KOPT-K1 (cell line): ENCODE measurements around the gene RPS10.
A peak's percentile ranks its signal among the peaks of the same experiment; 100 is the strongest.

Source experiments
- H3K27ac ChIP-seq: fragments of 200-600 bp; sonication (generic); 2 replicates; pipeline ENCODE4 v1.5.1; 2016; ENCODE audit warnings: antibody characterized with exemption, mild to moderate bottlenecking, low read depth, low read length; ENCODE audit not compliant: poor library complexity, severe bottlenecking
- H3K36me3 ChIP-seq: fragments of 200-600 bp; sonication (generic); 2 replicates; pipeline ENCODE4 v1.5.1; 2017; ENCODE audit warnings: antibody characterized with exemption, mild to moderate bottlenecking, low read length, moderate library complexity; ENCODE audit not compliant: insufficient read depth
- H3K9me3 ChIP-seq: fragments of 200-600 bp; sonication (generic); 2 replicates; pipeline ENCODE4 v1.5.1; 2017; ENCODE audit warnings: antibody characterized with exemption, low read length, mild to moderate bottlenecking; ENCODE audit not compliant: insufficient read depth, poor library complexity, severe bottlenecking

RPS10 gene

GRCh38 chr6:34425498-34426410, at the start of gene RPS10:
Gene RPS10, minus strand, starts transcription at chr6:34426069. Its CDS starts 848 bp downstream, at chr6:34425221.
- Histone ChIP-seq H3K36me3 (peaks cover 47% of the 10 kb centered on the region), H3K9me3 (peaks cover 2% of the 10 kb centered on the region), H3K27ac (peak within 1 kb of the TSS; percentile 81)

- Histone ChIP-seq H3K9me3 (no peaks in the 10 kb centered on the region), H3K36me3 (no peaks in the 10 kb centered on the region), H3K27ac (no peak overlapping the region)
Measured at GRCh38 chr6:34475238-34475682, 49.4 kb upstream of the RPS10 start.

GRCh38 chr6:34474754-34475153, 48.9 kb upstream of the RPS10 start:
- Histone ChIP-seq H3K36me3 (no peaks in the 10 kb centered on the region), H3K27ac (no peak overlapping the region), H3K9me3 (no peaks in the 10 kb centered on the region)

- Histone ChIP-seq H3K27ac (no peak overlapping the region), H3K36me3 (no peaks in the 10 kb centered on the region), H3K9me3 (no peaks in the 10 kb centered on the region)
Measured at GRCh38 chr6:34473967-34474366, 48.1 kb upstream of the RPS10 start.

GRCh38 chr6:34472425-34472824, 46.6 kb upstream of the RPS10 start:
- Histone ChIP-seq H3K27ac (no peak overlapping the region), H3K36me3 (no peaks in the 10 kb centered on the region), H3K9me3 (no peaks in the 10 kb centered on the region)

GRCh38 chr6:34469499-34469898, 43.6 kb upstream of the RPS10 start:
- no peak overlapping the region for H3K27ac ChIP-seq
- H3K36me3 ChIP-seq = no peaks in the 10 kb centered on the region
- no peaks in the 10 kb centered on the region for H3K9me3 ChIP-seq

- no peaks in the 10 kb centered on the region for H3K9me3 ChIP-seq
- no peaks in the 10 kb centered on the region for H3K36me3 ChIP-seq
- no peak overlapping the region for H3K27ac ChIP-seq
Measured at GRCh38 chr6:34468378-34468892, 42.6 kb upstream of the RPS10 start.

GRCh38 chr6:34466242-34467185, 40.6 kb upstream of the RPS10 start:
- Histone ChIP-seq H3K9me3 (no peaks in the 10 kb centered on the region), H3K36me3 (no peaks in the 10 kb centered on the region), H3K27ac (no peak overlapping the region)

- Histone ChIP-seq H3K27ac (no peak within 1 kb of the TSS), H3K36me3 (no peaks in the 10 kb centered on the region), H3K9me3 (no peaks in the 10 kb centered on the region)
Measured at GRCh38 chr6:34465531-34466241, 39.8 kb upstream of the RPS10 start, which contains the start of gene PACSIN1. Gene PACSIN1, plus strand, starts transcription at chr6:34466076. Its CDS starts 60,230 bp downstream, at chr6:34526306.

- Histone ChIP-seq H3K9me3 (no peaks in the 10 kb centered on the region), H3K36me3 (no peaks in the 10 kb centered on the region), H3K27ac (no peak overlapping the region)
Measured at GRCh38 chr6:34463849-34464248, 38.0 kb upstream of the RPS10 start.

GRCh38 chr6:34463299-34463698, 37.4 kb upstream of the RPS10 start:
- Histone ChIP-seq H3K27ac (no peak overlapping the region), H3K9me3 (no peaks in the 10 kb centered on the region), H3K36me3 (no peaks in the 10 kb centered on the region)

- H3K36me3 ChIP-seq = no peaks in the 10 kb centered on the region
- no peaks in the 10 kb centered on the region for H3K9me3 ChIP-seq
- H3K27ac ChIP-seq = no peak overlapping the region
Measured at GRCh38 chr6:34462551-34462971, 36.7 kb upstream of the RPS10 start.

GRCh38 chr6:34462010-34462409, 36.1 kb upstream of the RPS10 start:
- no peak overlapping the region for H3K27ac ChIP-seq
- H3K36me3 ChIP-seq = no peaks in the 10 kb centered on the region
- no peaks in the 10 kb centered on the region for H3K9me3 ChIP-seq

- no peak overlapping the region for H3K27ac ChIP-seq
- no peaks in the 10 kb centered on the region for H3K36me3 ChIP-seq
- no peaks in the 10 kb centered on the region for H3K9me3 ChIP-seq
Measured at GRCh38 chr6:34460796-34461507, 35.1 kb upstream of the RPS10 start.
